ENCODE measurements around the gene AGO4. TPM values are rescaled to one million over a fixed set of nuclear protein-coding genes. Genes with fewer than 3 reads are reported as not detected.

AGO4 gene
- polyA plus RNA-seq, 3 donors, result 20.0 to 46.9 (median 24.0) TPM

- Mint-ChIP-seq H3K36me3 (peaks cover 5 to 10% of the 10 kb centered on the region in 2 donors), H3K4me1 (peaks cover 58% of the 10 kb centered on the region), H3K27ac (peak overlapping the region; percentile 76 to 93 (median 88)), H3K4me3 (peak overlapping the region; percentile 95), H3K27me3 (ENCODE audit: low read depth in 3 of 3) (peaks cover 0 to 5% (median 1%) of the 10 kb centered on the region in 3 donors), H3K9me3 (no peaks in the 10 kb centered on the region)
- intact Hi-C loops (cut with micrococcal nuclease), result loop anchor here in 1 of 2 donors (5.0 kb wide), 1 partner anchor 49 kb away; the partner anchor contains the start of gene AGO3
- TF ChIP-seq CTCF (IDR thresholded peaks at IDR 0.05), result no peak
- Histone ChIP-seq H3K27ac (ENCODE audit: low read depth in 1 of 2, low read length in 2 of 2) (peak overlapping the region; percentile 43 to 87), H2AFZ (ENCODE audit: insufficient read depth, low read depth, low read length, poor library complexity, severe bottlenecking) (peak overlapping the region; percentile 84), H3K9me3 (replicated peaks in 1 of 2; ENCODE audit: control insufficient read depth in 1 of 2, insufficient read depth in 1 of 2, low read length in 2 of 2) (no peaks in the 10 kb centered on the region), H3K27me3 (ENCODE audit: control insufficient read depth in 2 of 2, insufficient read depth in 2 of 2, low read length in 2 of 2) (no peaks in the 10 kb centered on the region), H3K79me2 (ENCODE audit: insufficient read depth, low read length) (peaks cover 59% of the 10 kb centered on the region), H3K4me2 (replicated peaks; ENCODE audit: extremely low read depth, low read length, poor library complexity, severe bottlenecking) (peak overlapping the region; percentile 100), H3K9ac (ENCODE audit: insufficient read depth, low read length, poor library complexity, severe bottlenecking) (peak overlapping the region; percentile 92), H3K36me3 (replicated peaks in 1 of 2; ENCODE audit: control insufficient read depth in 1 of 2, insufficient read depth in 2 of 2, low read length in 2 of 2) (peaks cover 4 to 5% of the 10 kb centered on the region in 2 donors), H3K4me3 (replicated peaks in 1 of 3; ENCODE audit: low read depth in 2 of 3, low read length in 3 of 3) (peak overlapping the region; percentile 94 to 98 (median 95)), H3K4me1 (ENCODE audit: control insufficient read depth in 1 of 2, insufficient read depth in 2 of 2, low read length in 2 of 2) (peaks cover 57 to 59% of the 10 kb centered on the region in 2 donors), H4K20me1 (ENCODE audit: insufficient read depth, low read length) (peaks cover 38% of the 10 kb centered on the region)
- no peak for DNase-seq
- under 1% methylated on average over 17 of the region's 29 CpGs for WGBS (ENCODE audit: insufficient coverage)
Observed at GRCh38 chr1:35883635-35884101, 75.9 kb downstream of the AGO4 start.

- Mint-ChIP-seq H3K27me3 (ENCODE audit: low read depth in 3 of 3) (peaks cover 0 to 6% (median 0%) of the 10 kb centered on the region in 3 donors), H3K36me3 (peaks cover 13 to 16% of the 10 kb centered on the region in 2 donors), H3K27ac (peak overlapping the region in 4 of 7 donors; percentile 34 to 75 (median 68)), H3K9me3 (no peaks in the 10 kb centered on the region), H3K4me1 (peaks cover 66% of the 10 kb centered on the region), H3K4me3 (peak overlapping the region in 1 of 2 donors; percentile 41)
- Histone ChIP-seq H3K9ac (ENCODE audit: insufficient read depth, low read length, poor library complexity, severe bottlenecking) (no peak overlapping the region), H3K27me3 (ENCODE audit: control insufficient read depth in 2 of 2, insufficient read depth in 2 of 2, low read length in 2 of 2) (no peaks in the 10 kb centered on the region), H2AFZ (ENCODE audit: insufficient read depth, low read depth, low read length, poor library complexity, severe bottlenecking) (no peak overlapping the region), H3K79me2 (ENCODE audit: insufficient read depth, low read length) (peaks cover 65% of the 10 kb centered on the region), H3K36me3 (replicated peaks in 1 of 2; ENCODE audit: control insufficient read depth in 1 of 2, insufficient read depth in 2 of 2, low read length in 2 of 2) (peaks cover 7 to 10% of the 10 kb centered on the region in 2 donors), H3K27ac (ENCODE audit: low read depth in 1 of 2, low read length in 2 of 2) (peak overlapping the region in 1 of 2 donors; percentile 54), H4K20me1 (ENCODE audit: insufficient read depth, low read length) (peaks cover 38% of the 10 kb centered on the region), H3K4me2 (replicated peaks; ENCODE audit: extremely low read depth, low read length, poor library complexity, severe bottlenecking) (peak overlapping the region; percentile 100), H3K4me3 (replicated peaks in 1 of 3; ENCODE audit: low read depth in 2 of 3, low read length in 3 of 3) (peak overlapping the region in 1 of 3 experiments; percentile 98), H3K9me3 (replicated peaks in 1 of 2; ENCODE audit: control insufficient read depth in 1 of 2, insufficient read depth in 1 of 2, low read length in 2 of 2) (no peaks in the 10 kb centered on the region), H3K4me1 (ENCODE audit: control insufficient read depth in 1 of 2, insufficient read depth in 2 of 2, low read length in 2 of 2) (peaks cover 65 to 66% of the 10 kb centered on the region in 2 donors)
- intact Hi-C loops (cut with micrococcal nuclease), result loop anchor here (5.0 kb wide), 2 partner anchors 37 to 47 kb away; partner anchors contain the start of gene AGO3 (in 1 of the 2)
- peak in 2 of 3 donors; percentile 48 for DNase-seq
- WGBS (ENCODE audit: insufficient coverage), result no CpG with 5 or more reads among the region's 2 CpGs
- TF ChIP-seq CTCF (IDR thresholded peaks at IDR 0.05), result no peak
Observed at GRCh38 chr1:35884934-35885333, 77.1 kb downstream of the AGO4 start.

Measured in CD14-positive monocyte (primary cell).